ENCODE results near the gene FAF2. TPM values are rescaled to one million over a fixed set of nuclear protein-coding genes. Genes with fewer than 3 reads are reported as not detected.

Gene FAF2
- total RNA-seq, 1 experiment from 2014 or later = 44.4 TPM

- Mint-ChIP-seq H3K4me1 (no peaks in the 10 kb centered on the region), H3K27ac (no peak overlapping the region), H3K4me3 (no peak overlapping the region), H3K9me3 (no peaks in the 10 kb centered on the region), H3K27me3 (ENCODE audit: low read depth) (no peaks in the 10 kb centered on the region), H3K36me3 (ENCODE audit: insufficient read depth in 1 of 3, low read depth in 3 of 3) (peaks cover 32 to 84% (median 82%) of the 10 kb centered on the region in 3 experiments; a peak in 6 of 7 replicates)
- Histone ChIP-seq H3K4me1 (ENCODE audit: insufficient read depth, low read length) (no peaks in the 10 kb centered on the region), H3K27me3 (ENCODE audit: insufficient read depth, low read length) (no peaks in the 10 kb centered on the region), H2AK5ac (ENCODE audit: insufficient read length, low read length) (no peak overlapping the region), H2BK12ac (ENCODE audit: insufficient read length, low read depth, low read length) (no peak overlapping the region), H3K4ac (ENCODE audit: low read depth, low read length) (no peak overlapping the region), H2AFZ (ENCODE audit: low read length) (no peak overlapping the region), H2BK120ac (ENCODE audit: low read depth, low read length, poor library complexity, severe bottlenecking) (no peak overlapping the region), H4K5ac (ENCODE audit: insufficient read length, low read depth, low read length) (no peak overlapping the region), H3K27ac (ENCODE audit: insufficient read length, low read depth, low read length) (no peak overlapping the region), H3K79me2 (ENCODE audit: insufficient read depth, low read length) (no peaks in the 10 kb centered on the region), H3K9ac (ENCODE audit: extremely low read depth, insufficient read length, low read length) (no peak overlapping the region), H2BK15ac (ENCODE audit: low read depth, low read length) (no peak overlapping the region), H2BK20ac (ENCODE audit: low read depth, low read length, poor library complexity, severe bottlenecking) (no peak overlapping the region), H3K23me2 (ENCODE audit: insufficient read length, low read depth, low read length, poor library complexity, severe bottlenecking) (peaks cover 2% of the 10 kb centered on the region), H3K9me3 (ENCODE audit: control insufficient read depth, low read depth, low read length) (no peaks in the 10 kb centered on the region), H3K56ac (ENCODE audit: insufficient read length, low read depth, low read length) (no peak overlapping the region), H4K91ac (ENCODE audit: insufficient read length, low read depth, low read length) (no peak overlapping the region), H4K8ac (replicated peaks; ENCODE audit: insufficient read length, low read depth, low read length) (no peak overlapping the region), H3K79me1 (ENCODE audit: insufficient read depth, low read depth, low read length, poor library complexity, severe bottlenecking) (no peaks in the 10 kb centered on the region), H3K18ac (ENCODE audit: insufficient read length, low read depth, low read length) (no peak overlapping the region), H3K4me2 (ENCODE audit: insufficient read depth, insufficient read length, low read length) (no peak overlapping the region), H2BK5ac (ENCODE audit: insufficient read length, low read length) (no peak overlapping the region), H3T11ph (ENCODE audit: low read length) (no peak overlapping the region), H3K14ac (ENCODE audit: insufficient read depth, low read length) (no peak overlapping the region), H3K23ac (ENCODE audit: insufficient read length, low read depth, low read length) (no peak overlapping the region), H4K20me1 (ENCODE audit: control insufficient read depth, insufficient read depth, insufficient read length) (peaks cover 4% of the 10 kb centered on the region)
- no peak for DNase-seq
- TF ChIP-seq CTCF (conservative IDR thresholded peaks at IDR 0.05) = no peak
- WGBS (ENCODE audit: extremely low coverage, insufficient read length, low lambda C conversion rate) = no CpG with 5 or more reads among the region's 3 CpGs
Observed at GRCh38 chr5:176500511-176500910, 52.3 kb downstream of the FAF2 start.

Data from H9 (cell line).